Left ventricle myocardium inferior (tissue), 1 donor: ENCODE measurements around the gene UVRAG. TPM values are rescaled to one million over a fixed set of nuclear protein-coding genes. Genes with fewer than 3 reads are reported as not detected.
A peak's percentile ranks its signal among the peaks of the same experiment; 100 is the strongest.
"Not testable (repeated sequence)": the region's sequence is repeated elsewhere in the genome, so short reads cannot be mapped to it uniquely, and the experiment has no call there.

Source experiments
- DNase-seq: peaks from one replicate; pipeline ENCODE4 v3.0.0-alpha.2; 2020
- H3K27ac ChIP-seq: fragments of 200-600 bp; replicated peaks from 2 replicates; pipeline ENCODE4 v1.8.0; 2021
- H3K27me3 ChIP-seq: fragments of 200-600 bp; 2 replicates; pipeline ENCODE4 v1.8.0; 2021; ENCODE audit warnings: low read depth
- H3K36me3 ChIP-seq: fragments of 200-600 bp; 2 replicates; pipeline ENCODE4 v1.8.0; 2021
- H3K4me1 ChIP-seq: fragments of 200-600 bp; 2 replicates; pipeline ENCODE4 v1.8.0; 2021
- H3K4me3 ChIP-seq: fragments of 200-600 bp; 2 replicates; pipeline ENCODE4 v1.8.0; 2021; ENCODE audit warnings: mild to moderate bottlenecking, moderate library complexity
- H3K9me3 ChIP-seq: fragments of 200-600 bp; replicated peaks from 2 replicates; pipeline ENCODE4 v1.8.0; 2021
- CTCF ChIP-seq: fragments of 200-600 bp; IDR thresholded peaks from 2 replicates; pipeline ENCODE4 v1.8.0; 2021; ENCODE audit warnings: antibody characterized with exemption, mild to moderate bottlenecking, borderline replicate concordance
- intact Hi-C: fragments of 100-400 bp; cut with micrococcal nuclease; formaldehyde crosslinking; loops from one replicate; pipeline ENCODE4 v1.11.0; 2022
- total RNA-seq: library from RNA; stranded (reverse); fragmentation: NEBNext Ultra II Directional; extraction: Animal tissue kit (Norgen Biotek cat#: 25700); gene quantifications from one replicate; pipeline ENCODE4 v1.2.1, GENCODE V29; 2021
- donor health status: DM: no; HTN: yes; CAD: no; lungs with severe emphysema.

UVRAG gene
- total RNA-seq, 1 donor from 2014 or later: 11.4 TPM

- DNase-seq: no peak
- Histone ChIP-seq H3K9me3 (no peaks in the 10 kb centered on the region), H3K4me1 (peaks cover 55% of the 10 kb centered on the region), H3K27ac (peak overlapping the region; percentile 70), H3K4me3 (no peak overlapping the region), H3K27me3 (no peaks in the 10 kb centered on the region), H3K36me3 (no peaks in the 10 kb centered on the region)
- no peak for TF ChIP-seq CTCF
- intact Hi-C loops: no loop called here
Observed at GRCh38 chr11:76075716-76076115, 260.7 kb downstream of the UVRAG start.

- H3K9me3 ChIP-seq, H3K4me3 ChIP-seq, intact Hi-C loops, H3K27ac ChIP-seq, H3K36me3 ChIP-seq, DNase-seq, H3K27me3 ChIP-seq: not testable (repeated sequence)
- H3K4me1 ChIP-seq: peaks cover 60% of the 10 kb centered on the region
Observed at GRCh38 chr11:76076253-76076652, 261.2 kb downstream of the UVRAG start.

GRCh38 chr11:76076749-76077148, 261.7 kb downstream of the UVRAG start:
- Histone ChIP-seq H3K4me1 (peaks cover 60% of the 10 kb centered on the region), H3K27ac (no peak overlapping the region), H3K27me3 (no peaks in the 10 kb centered on the region), H3K36me3 (no peaks in the 10 kb centered on the region), H3K4me3 (no peak overlapping the region), H3K9me3 (no peaks in the 10 kb centered on the region)
- no peak for TF ChIP-seq CTCF
- DNase-seq: no peak
- intact Hi-C loops: no loop called here

GRCh38 chr11:76077575-76078150, 262.7 kb downstream of the UVRAG start:
- Histone ChIP-seq H3K9me3 (no peaks in the 10 kb centered on the region), H3K27me3 (no peaks in the 10 kb centered on the region), H3K4me3 (no peak overlapping the region), H3K4me1 (peaks cover 59% of the 10 kb centered on the region), H3K27ac (peak overlapping the region; percentile 50), H3K36me3 (no peaks in the 10 kb centered on the region)
- no peak for DNase-seq
- intact Hi-C loops: no loop called here
- no peak for TF ChIP-seq CTCF

- H3K36me3 ChIP-seq, intact Hi-C loops, H3K27me3 ChIP-seq, DNase-seq, H3K4me3 ChIP-seq, H3K9me3 ChIP-seq: not testable (repeated sequence)
- Histone ChIP-seq H3K4me1 (peaks cover 61% of the 10 kb centered on the region), H3K27ac (peak overlapping the region; percentile 39)
Observed at GRCh38 chr11:76081084-76081483, 266.1 kb downstream of the UVRAG start.

GRCh38 chr11:76083563-76084451, 268.8 kb downstream of the UVRAG start:
- peak overlapping the region; percentile 84 for H3K27ac ChIP-seq
- H3K36me3 ChIP-seq: no peaks in the 10 kb centered on the region
- intact Hi-C loops: no loop called here
- no peak for TF ChIP-seq CTCF
- H3K9me3 ChIP-seq: no peaks in the 10 kb centered on the region
- DNase-seq: no peak
- no peaks in the 10 kb centered on the region for H3K27me3 ChIP-seq
- H3K4me1 ChIP-seq: peaks cover 56% of the 10 kb centered on the region
- H3K4me3 ChIP-seq: no peak overlapping the region
